ENCODE data around the gene RHBDF1. TPM values are rescaled to one million over a fixed set of nuclear protein-coding genes. Genes with fewer than 3 reads are reported as not detected.
A peak's percentile ranks its signal among the peaks of the same experiment; 100 is the strongest.

The RHBDF1 gene
- total and polyA plus RNA-seq, 2 donors from 2014 or later: 12.0 to 33.1 TPM

- intact Hi-C loops (cut with DNase I): no loop called here
- peaks cover 0 to 20% (median 14%) of the 10 kb centered on the region in 3 donors for H3K36me3 ChIP-seq (ENCODE audit: control insufficient read depth in 2 of 3, insufficient read depth in 3 of 3, low read length in 3 of 3)
- no peaks in the 10 kb centered on the region for H3K27me3 ChIP-seq (ENCODE audit: control insufficient read depth, insufficient read depth, low read length)
- H3K4me1 ChIP-seq (ENCODE audit: control insufficient read depth in 2 of 3, insufficient read depth in 2 of 3, low read depth in 1 of 3, low read length in 3 of 3): peaks cover 0 to 3% (median 2%) of the 10 kb centered on the region in 3 donors
- DNase-seq (no peak), FAIRE-seq (no peak)
- no peak overlapping the region for H3K27ac ChIP-seq (ENCODE audit: low read depth in 2 of 2, low read length in 2 of 2)
- TF ChIP-seq CTCF (IDR thresholded peaks at IDR 0.05; ENCODE audit: borderline replicate concordance, extremely low read depth, insufficient read depth): no peak
- H3K4me3 ChIP-seq (ENCODE audit: low read length in 3 of 3): peak overlapping the region; percentile 77 to 89 (median 78)
- H3K9me3 ChIP-seq (ENCODE audit: control insufficient read depth in 2 of 3, insufficient read depth in 1 of 3, low read length in 3 of 3): no peaks in the 10 kb centered on the region
- peak overlapping the region in 2 of 3 donors; percentile 71 to 90 for H3K9ac ChIP-seq (ENCODE audit: low read length in 3 of 3)
Measured at GRCh38 chr16:54237-54581, 18.2 kb downstream of the RHBDF1 start.

- intact Hi-C loops (cut with DNase I): no loop called here
Measured at GRCh38 chr16:53346-54236, 18.8 kb downstream of the RHBDF1 start, which contains the start of the genes POLR3K and SNRNP25. TSS of gene POLR3K (minus strand) at chr16:53608. CDS start at chr16:53586, 22 bp downstream. TSS of gene SNRNP25 (plus strand) at chr16:53828. CDS start at chr16:54017, 189 bp downstream.

GRCh38 chr16:50769-51591 lies 21.5 kb downstream of the RHBDF1 start:
- H3K27ac ChIP-seq (ENCODE audit: low read depth in 2 of 2, low read length in 2 of 2): no peak overlapping the region
- intact Hi-C loops (cut with DNase I): no loop called here

More at GRCh38 chr16:53346-54236, 18.8 kb downstream of the RHBDF1 start, which contains the start of the genes POLR3K and SNRNP25:
- peak within 1 kb of the TSS; percentile 55 to 90 (median 71) for H3K9ac ChIP-seq (ENCODE audit: low read length in 3 of 3)
- peaks cover 0 to 20% (median 11%) of the 10 kb centered on the region in 3 donors for H3K36me3 ChIP-seq (ENCODE audit: control insufficient read depth in 2 of 3, insufficient read depth in 3 of 3, low read length in 3 of 3)
- FAIRE-seq (no peak), DNase-seq (peak; percentile 99 to 100 (median 99))
- peaks cover 0 to 3% (median 2%) of the 10 kb centered on the region in 3 donors for H3K4me1 ChIP-seq (ENCODE audit: control insufficient read depth in 2 of 3, insufficient read depth in 2 of 3, low read depth in 1 of 3, low read length in 3 of 3)
- TF ChIP-seq CTCF (IDR thresholded peaks at IDR 0.05; ENCODE audit: borderline replicate concordance, extremely low read depth, insufficient read depth): no peak
- H3K4me3 ChIP-seq (ENCODE audit: low read length in 3 of 3): peak within 1 kb of the TSS; percentile 78 to 89 (median 88)
- H3K27me3 ChIP-seq (ENCODE audit: control insufficient read depth, insufficient read depth, low read length): no peaks in the 10 kb centered on the region
- no peaks in the 10 kb centered on the region for H3K9me3 ChIP-seq (ENCODE audit: control insufficient read depth in 2 of 3, insufficient read depth in 1 of 3, low read length in 3 of 3)
- H3K27ac ChIP-seq (ENCODE audit: low read depth in 2 of 2, low read length in 2 of 2): peak within 1 kb of the TSS in 1 of 2 donors; percentile 23

More at GRCh38 chr16:50769-51591, 21.5 kb downstream of the RHBDF1 start:
- Histone ChIP-seq H3K9ac (ENCODE audit: low read length in 3 of 3) (peak overlapping the region in 1 of 3 donors; percentile 19), H3K9me3 (ENCODE audit: control insufficient read depth in 2 of 3, insufficient read depth in 1 of 3, low read length in 3 of 3) (no peaks in the 10 kb centered on the region), H3K36me3 (ENCODE audit: control insufficient read depth in 2 of 3, insufficient read depth in 3 of 3, low read length in 3 of 3) (peaks cover 2 to 19% (median 6%) of the 10 kb centered on the region in 3 donors), H3K27me3 (ENCODE audit: control insufficient read depth, insufficient read depth, low read length) (no peaks in the 10 kb centered on the region), H3K4me3 (ENCODE audit: low read length in 3 of 3) (no peak overlapping the region), H3K4me1 (ENCODE audit: control insufficient read depth in 2 of 3, insufficient read depth in 2 of 3, low read depth in 1 of 3, low read length in 3 of 3) (peaks cover 0 to 3% (median 2%) of the 10 kb centered on the region in 3 donors)
- TF ChIP-seq CTCF (IDR thresholded peaks at IDR 0.05; ENCODE audit: borderline replicate concordance, extremely low read depth, insufficient read depth): no peak
- FAIRE-seq: no peak
- DNase-seq: peak in 1 of 5 donors; percentile 5

Data from kidney (tissue), 14 donors.